ENCODE measurements around the gene C16orf92. TPM values are rescaled to one million over a fixed set of nuclear protein-coding genes. Genes with fewer than 3 reads are reported as not detected.

C16orf92 gene
- total and polyA plus RNA-seq, 2 of the 13 experiments (the other 11 are each of a cell fraction or from before 2014, with no cell fraction given): not detected

- TF ChIP-seq, protein P1, sequence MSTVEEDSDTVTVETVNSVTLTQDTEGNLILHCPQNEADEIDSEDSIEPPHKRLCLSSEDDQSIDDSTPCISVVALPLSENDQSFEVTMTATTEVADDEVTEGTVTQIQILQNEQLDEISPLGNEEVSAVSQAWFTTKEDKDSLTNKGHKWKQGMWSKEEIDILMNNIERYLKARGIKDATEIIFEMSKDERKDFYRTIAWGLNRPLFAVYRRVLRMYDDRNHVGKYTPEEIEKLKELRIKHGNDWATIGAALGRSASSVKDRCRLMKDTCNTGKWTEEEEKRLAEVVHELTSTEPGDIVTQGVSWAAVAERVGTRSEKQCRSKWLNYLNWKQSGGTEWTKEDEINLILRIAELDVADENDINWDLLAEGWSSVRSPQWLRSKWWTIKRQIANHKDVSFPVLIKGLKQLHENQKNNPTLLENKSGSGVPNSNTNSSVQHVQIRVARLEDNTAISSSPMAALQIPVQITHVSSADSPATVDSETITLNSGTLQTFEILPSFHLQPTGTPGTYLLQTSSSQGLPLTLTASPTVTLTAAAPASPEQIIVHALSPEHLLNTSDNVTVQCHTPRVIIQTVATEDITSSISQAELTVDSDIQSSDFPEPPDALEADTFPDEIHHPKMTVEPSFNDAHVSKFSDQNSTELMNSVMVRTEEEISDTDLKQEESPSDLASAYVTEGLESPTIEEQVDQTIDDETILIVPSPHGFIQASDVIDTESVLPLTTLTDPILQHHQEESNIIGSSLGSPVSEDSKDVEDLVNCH (CRISPR knock-in tag; IDR thresholded peaks at IDR 0.05): no peak
- no peak for TF ChIP-seq FLYWCH1 (CRISPR knock-in tag; IDR thresholded peaks at IDR 0.05)
- TF ChIP-seq AGO2 (optimal IDR thresholded peaks at IDR 0.05; ENCODE audit: low read depth, low read length): peak; percentile 89
- TF ChIP-seq ZNF510 (CRISPR knock-in tag; IDR thresholded peaks at IDR 0.05; ENCODE audit: low read depth): no peak
- TF ChIP-seq, protein P2, sequence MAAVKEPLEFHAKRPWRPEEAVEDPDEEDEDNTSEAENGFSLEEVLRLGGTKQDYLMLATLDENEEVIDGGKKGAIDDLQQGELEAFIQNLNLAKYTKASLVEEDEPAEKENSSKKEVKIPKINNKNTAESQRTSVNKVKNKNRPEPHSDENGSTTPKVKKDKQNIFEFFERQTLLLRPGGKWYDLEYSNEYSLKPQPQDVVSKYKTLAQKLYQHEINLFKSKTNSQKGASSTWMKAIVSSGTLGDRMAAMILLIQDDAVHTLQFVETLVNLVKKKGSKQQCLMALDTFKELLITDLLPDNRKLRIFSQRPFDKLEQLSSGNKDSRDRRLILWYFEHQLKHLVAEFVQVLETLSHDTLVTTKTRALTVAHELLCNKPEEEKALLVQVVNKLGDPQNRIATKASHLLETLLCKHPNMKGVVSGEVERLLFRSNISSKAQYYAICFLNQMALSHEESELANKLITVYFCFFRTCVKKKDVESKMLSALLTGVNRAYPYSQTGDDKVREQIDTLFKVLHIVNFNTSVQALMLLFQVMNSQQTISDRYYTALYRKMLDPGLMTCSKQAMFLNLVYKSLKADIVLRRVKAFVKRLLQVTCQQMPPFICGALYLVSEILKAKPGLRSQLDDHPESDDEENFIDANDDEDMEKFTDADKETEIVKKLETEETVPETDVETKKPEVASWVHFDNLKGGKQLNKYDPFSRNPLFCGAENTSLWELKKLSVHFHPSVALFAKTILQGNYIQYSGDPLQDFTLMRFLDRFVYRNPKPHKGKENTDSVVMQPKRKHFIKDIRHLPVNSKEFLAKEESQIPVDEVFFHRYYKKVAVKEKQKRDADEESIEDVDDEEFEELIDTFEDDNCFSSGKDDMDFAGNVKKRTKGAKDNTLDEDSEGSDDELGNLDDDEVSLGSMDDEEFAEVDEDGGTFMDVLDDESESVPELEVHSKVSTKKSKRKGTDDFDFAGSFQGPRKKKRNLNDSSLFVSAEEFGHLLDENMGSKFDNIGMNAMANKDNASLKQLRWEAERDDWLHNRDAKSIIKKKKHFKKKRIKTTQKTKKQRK (IDR thresholded peaks at IDR 0.05; ENCODE audit: low read length): no peak
- no peak for TF ChIP-seq HOXA9 (CRISPR knock-in tag; IDR thresholded peaks at IDR 0.05; ENCODE audit: borderline replicate concordance)
- no peak for TF ChIP-seq ZNF350 (CRISPR knock-in tag; IDR thresholded peaks at IDR 0.05; ENCODE audit: borderline replicate concordance, low read depth)
- no peak for TF ChIP-seq LCORL (IDR thresholded peaks at IDR 0.05)
- TF ChIP-seq LCORL (CRISPR knock-in tag; IDR thresholded peaks at IDR 0.05): no peak
- no peak; the same call in 1 of the 2 replicates for TF ChIP-seq ZSCAN30 (CRISPR knock-in tag; IDR thresholded peaks at IDR 0.05)
- no peak for TF ChIP-seq ZNF101 (CRISPR knock-in tag; IDR thresholded peaks at IDR 0.05; ENCODE audit: borderline replicate concordance, low read depth)
- TF ChIP-seq ZFP37 (CRISPR knock-in tag; IDR thresholded peaks at IDR 0.05; ENCODE audit: borderline replicate concordance): 0 out of 2 replicates have a peak, but pooled peaks have one; percentile 21
- TF ChIP-seq SAP130 (CRISPR knock-in tag; IDR thresholded peaks at IDR 0.05; ENCODE audit: low read depth): no peak
- TF ChIP-seq RBM39 (IDR thresholded peaks at IDR 0.05; ENCODE audit: low read depth, low read length, poor library complexity, severe bottlenecking): peak; percentile 22
- no peak for TF ChIP-seq NKX3-1 (CRISPR knock-in tag; IDR thresholded peaks at IDR 0.05)
- TF ChIP-seq ZNF713 (CRISPR knock-in tag; IDR thresholded peaks at IDR 0.05): no peak
- TF ChIP-seq, protein P3, sequence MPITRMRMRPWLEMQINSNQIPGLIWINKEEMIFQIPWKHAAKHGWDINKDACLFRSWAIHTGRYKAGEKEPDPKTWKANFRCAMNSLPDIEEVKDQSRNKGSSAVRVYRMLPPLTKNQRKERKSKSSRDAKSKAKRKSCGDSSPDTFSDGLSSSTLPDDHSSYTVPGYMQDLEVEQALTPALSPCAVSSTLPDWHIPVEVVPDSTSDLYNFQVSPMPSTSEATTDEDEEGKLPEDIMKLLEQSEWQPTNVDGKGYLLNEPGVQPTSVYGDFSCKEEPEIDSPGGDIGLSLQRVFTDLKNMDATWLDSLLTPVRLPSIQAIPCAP (CRISPR knock-in tag; IDR thresholded peaks at IDR 0.05; ENCODE audit: low read depth): no peak
- no peak; the same call in 1 of the 2 replicates for TF ChIP-seq ZNF235 (CRISPR knock-in tag; IDR thresholded peaks at IDR 0.05; ENCODE audit: borderline replicate concordance)
- no peak for TF ChIP-seq MAX (IDR thresholded peaks at IDR 0.05)
- TF ChIP-seq ZNF788 (CRISPR knock-in tag; IDR thresholded peaks at IDR 0.05; ENCODE audit: borderline replicate concordance): no peak
- TF ChIP-seq SOX5 (CRISPR knock-in tag; IDR thresholded peaks at IDR 0.05; ENCODE audit: borderline replicate concordance): no peak
- TF ChIP-seq KMT2A (CRISPR knock-in tag; IDR thresholded peaks at IDR 0.05): no peak; the same call in 1 of the 2 replicates
- TF ChIP-seq, protein P4, sequence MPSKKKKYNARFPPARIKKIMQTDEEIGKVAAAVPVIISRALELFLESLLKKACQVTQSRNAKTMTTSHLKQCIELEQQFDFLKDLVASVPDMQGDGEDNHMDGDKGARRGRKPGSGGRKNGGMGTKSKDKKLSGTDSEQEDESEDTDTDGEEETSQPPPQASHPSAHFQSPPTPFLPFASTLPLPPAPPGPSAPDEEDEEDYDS (CRISPR knock-in tag; IDR thresholded peaks at IDR 0.05): no peak
These were observed 43.2 kb downstream of the C16orf92 start (continued) for GRCh38 chr16:30065943-30066760.
